SJSA1 (cell line): ENCODE results near the gene CASTOR1. TPM values are rescaled to one million over a fixed set of nuclear protein-coding genes. Genes with fewer than 3 reads are reported as not detected.
A peak's percentile ranks its signal among the peaks of the same experiment; 100 is the strongest.

Source experiments
- DNase-seq, 2 experiments: peaks; one replicate each; pipeline ENCODE4 v3.0.0-alpha.2; 2015 to 2020; ENCODE audit warnings: low spot score in 2 of 2, low read depth in 1 of 2
- H3K27ac ChIP-seq: fragments of 250-450 bp; sonication (Bioruptor Pico); 2 replicates; pipeline ENCODE4 v1.5.1; 2020; ENCODE audit warnings: mild to moderate bottlenecking, moderate library complexity
- H3K27me3 ChIP-seq: fragments of 250-450 bp; sonication (Bioruptor Pico); replicated peaks from 2 replicates; pipeline ENCODE4 v1.5.1; 2020; ENCODE audit warnings: mild to moderate bottlenecking, moderate library complexity
- H3K36me3 ChIP-seq: fragments of 250-450 bp; sonication (Bioruptor Pico); 2 replicates; pipeline ENCODE4 v1.5.1; 2020; ENCODE audit warnings: mild to moderate bottlenecking
- H3K4me1 ChIP-seq: fragments of 250-450 bp; sonication (Bioruptor Pico); replicated peaks from 2 replicates; pipeline ENCODE4 v1.6.1; 2021; ENCODE audit warnings: mild to moderate bottlenecking
- H3K4me3 ChIP-seq: fragments of 250-450 bp; sonication (Bioruptor Pico); 2 replicates; pipeline ENCODE4 v1.5.1; 2020; ENCODE audit warnings: mild to moderate bottlenecking
- H3K9me3 ChIP-seq: fragments of 250-450 bp; sonication (Bioruptor Pico); replicated peaks from 2 replicates; pipeline ENCODE4 v1.5.1; 2020; ENCODE audit warnings: mild to moderate bottlenecking
- total RNA-seq: library from RNA; depleted of rRNA; stranded (reverse); fragments of >200 nt; shearing (Covaris generic); gene quantifications from 2 replicates; pipeline ENCODE4 v1.2.3, GENCODE V29; 2014

CASTOR1 gene
- total RNA-seq, 1 experiment from 2014 or later: 9.1 TPM

GRCh38 chr22:30299322-30299721 is 10.0 kb upstream of the CASTOR1 start:
- peaks cover 82% of the 10 kb centered on the region for H3K36me3 ChIP-seq
- no peak for DNase-seq

GRCh38 chr22:30297991-30298701 is 8.8 kb upstream of the CASTOR1 start:
- H3K4me3 ChIP-seq: no peak overlapping the region
- no peak for DNase-seq
- H3K4me1 ChIP-seq: peaks cover 7% of the 10 kb centered on the region
- H3K36me3 ChIP-seq: peaks cover 82% of the 10 kb centered on the region
- H3K9me3 ChIP-seq: no peaks in the 10 kb centered on the region
- H3K27me3 ChIP-seq: no peaks in the 10 kb centered on the region
- H3K27ac ChIP-seq: no peak overlapping the region

More at GRCh38 chr22:30299322-30299721, 10.0 kb upstream of the CASTOR1 start:
- no peak overlapping the region for H3K4me3 ChIP-seq
- H3K27ac ChIP-seq: no peak overlapping the region
- H3K9me3 ChIP-seq: no peaks in the 10 kb centered on the region
- H3K4me1 ChIP-seq: peaks cover 7% of the 10 kb centered on the region
- H3K27me3 ChIP-seq: no peaks in the 10 kb centered on the region

- Histone ChIP-seq H3K9me3 (no peaks in the 10 kb centered on the region), H3K36me3 (peaks cover 82% of the 10 kb centered on the region), H3K27ac (no peak overlapping the region), H3K4me3 (no peak overlapping the region), H3K27me3 (no peaks in the 10 kb centered on the region), H3K4me1 (peaks cover 5% of the 10 kb centered on the region)
- no peak for DNase-seq
These were observed 8.1 kb upstream of the CASTOR1 start for GRCh38 chr22:30297276-30297990.

GRCh38 chr22:30296833-30297232 is 7.5 kb upstream of the CASTOR1 start:
- no peak overlapping the region for H3K4me3 ChIP-seq

GRCh38 chr22:30296324-30296723 is 7.0 kb upstream of the CASTOR1 start:
- DNase-seq: no peak
- peaks cover 89% of the 10 kb centered on the region for H3K36me3 ChIP-seq
- no peaks in the 10 kb centered on the region for H3K27me3 ChIP-seq

More at GRCh38 chr22:30296833-30297232, 7.5 kb upstream of the CASTOR1 start:
- Histone ChIP-seq H3K9me3 (no peaks in the 10 kb centered on the region), H3K4me1 (no peaks in the 10 kb centered on the region), H3K27ac (no peak overlapping the region), H3K36me3 (peaks cover 85% of the 10 kb centered on the region), H3K27me3 (no peaks in the 10 kb centered on the region)
- no peak for DNase-seq

GRCh38 chr22:30295576-30295975 is 6.3 kb upstream of the CASTOR1 start:
- Histone ChIP-seq H3K36me3 (peaks cover 84% of the 10 kb centered on the region), H3K27ac (no peak overlapping the region), H3K9me3 (no peaks in the 10 kb centered on the region), H3K27me3 (no peaks in the 10 kb centered on the region), H3K4me3 (no peak overlapping the region), H3K4me1 (peaks cover 11% of the 10 kb centered on the region)
- no peak for DNase-seq

More at GRCh38 chr22:30296324-30296723, 7.0 kb upstream of the CASTOR1 start:
- Histone ChIP-seq H3K9me3 (no peaks in the 10 kb centered on the region), H3K27ac (no peak overlapping the region), H3K4me3 (no peak overlapping the region), H3K4me1 (peaks cover 4% of the 10 kb centered on the region)

- Histone ChIP-seq H3K9me3 (no peaks in the 10 kb centered on the region), H3K4me3 (no peak overlapping the region), H3K27ac (no peak overlapping the region), H3K36me3 (peaks cover 78% of the 10 kb centered on the region), H3K4me1 (peaks cover 19% of the 10 kb centered on the region), H3K27me3 (no peaks in the 10 kb centered on the region)
- DNase-seq: no peak
These were observed 5.5 kb upstream of the CASTOR1 start for GRCh38 chr22:30294830-30295229.

GRCh38 chr22:30294066-30294465 is 4.8 kb upstream of the CASTOR1 start:
- no peaks in the 10 kb centered on the region for H3K27me3 ChIP-seq
- peaks cover 20% of the 10 kb centered on the region for H3K4me1 ChIP-seq
- H3K9me3 ChIP-seq: no peaks in the 10 kb centered on the region
- no peak for DNase-seq
- H3K27ac ChIP-seq: no peak overlapping the region
- H3K4me3 ChIP-seq: no peak overlapping the region
- H3K36me3 ChIP-seq: peaks cover 71% of the 10 kb centered on the region

- no peak overlapping the region for H3K27ac ChIP-seq
- DNase-seq: no peak
- peaks cover 60% of the 10 kb centered on the region for H3K36me3 ChIP-seq
- no peaks in the 10 kb centered on the region for H3K27me3 ChIP-seq
- H3K4me1 ChIP-seq: peaks cover 30% of the 10 kb centered on the region
- no peaks in the 10 kb centered on the region for H3K9me3 ChIP-seq
- H3K4me3 ChIP-seq: no peak overlapping the region
These were observed 3.7 kb upstream of the CASTOR1 start for GRCh38 chr22:30293026-30293425.

GRCh38 chr22:30292069-30292970 is 3.0 kb upstream of the CASTOR1 start:
- Histone ChIP-seq H3K36me3 (peaks cover 53% of the 10 kb centered on the region), H3K4me1 (peaks cover 34% of the 10 kb centered on the region)

GRCh38 chr22:30291058-30291892 is 2.0 kb upstream of the CASTOR1 start:
- peak; percentile 93 to 95 for DNase-seq
- no peak overlapping the region for H3K4me3 ChIP-seq
- H3K27me3 ChIP-seq: no peaks in the 10 kb centered on the region
- H3K4me1 ChIP-seq: peaks cover 34% of the 10 kb centered on the region
- peaks cover 47% of the 10 kb centered on the region for H3K36me3 ChIP-seq
- peak overlapping the region; percentile 32; the same call in 1 of the 2 replicates for H3K27ac ChIP-seq
- no peaks in the 10 kb centered on the region for H3K9me3 ChIP-seq

More at GRCh38 chr22:30292069-30292970, 3.0 kb upstream of the CASTOR1 start:
- Histone ChIP-seq H3K4me3 (no peak overlapping the region), H3K9me3 (no peaks in the 10 kb centered on the region), H3K27ac (no peak overlapping the region), H3K27me3 (no peaks in the 10 kb centered on the region)
- DNase-seq: no peak

- Histone ChIP-seq H3K36me3 (peaks cover 40% of the 10 kb centered on the region), H3K27ac (peak overlapping the region; percentile 2; the same call in 1 of the 2 replicates), H3K27me3 (no peaks in the 10 kb centered on the region), H3K4me3 (no peak overlapping the region), H3K9me3 (no peaks in the 10 kb centered on the region), H3K4me1 (peaks cover 34% of the 10 kb centered on the region)
- peak; percentile 18 to 68 for DNase-seq
These were observed 1.2 kb upstream of the CASTOR1 start for GRCh38 chr22:30290342-30291057.
